ENCODE data around the gene KDM4F.

Gene KDM4F

GRCh38 chr11:95042906-95043305 lies 6.3 kb upstream of the KDM4F start:
- no peak for TF ChIP-seq CTCF (IDR thresholded peaks at IDR 0.05; ENCODE audit: low read depth, low read length)
- no peak for DNase-seq

GRCh38 chr11:95044010-95044409 lies 5.2 kb upstream of the KDM4F start:
- no peaks in the 10 kb centered on the region for H3K27me3 ChIP-seq
- DNase-seq = no peak
- no peak overlapping the region for H3K4me3 ChIP-seq (ENCODE audit: low read depth, low read length)
- no peaks in the 10 kb centered on the region; the same call in 1 of the 2 replicates for H3K36me3 ChIP-seq
- H3K4me1 ChIP-seq = no peaks in the 10 kb centered on the region
- no peaks in the 10 kb centered on the region for H3K9me3 ChIP-seq
- no peak for TF ChIP-seq CTCF (IDR thresholded peaks at IDR 0.05; ENCODE audit: low read depth, low read length)

More at GRCh38 chr11:95042906-95043305, 6.3 kb upstream of the KDM4F start:
- H3K27me3 ChIP-seq = no peaks in the 10 kb centered on the region
- H3K4me1 ChIP-seq = no peaks in the 10 kb centered on the region
- H3K9me3 ChIP-seq = no peaks in the 10 kb centered on the region
- H3K4me3 ChIP-seq (ENCODE audit: low read depth, low read length) = no peak overlapping the region
- H3K36me3 ChIP-seq = no peaks in the 10 kb centered on the region; the same call in 1 of the 2 replicates

- Histone ChIP-seq H3K36me3 (no peaks in the 10 kb centered on the region; the same call in 1 of the 2 replicates), H3K4me1 (no peaks in the 10 kb centered on the region), H3K4me3 (ENCODE audit: low read depth, low read length) (no peak overlapping the region), H3K27me3 (no peaks in the 10 kb centered on the region), H3K9me3 (no peaks in the 10 kb centered on the region)
- no peak for DNase-seq
- TF ChIP-seq CTCF (IDR thresholded peaks at IDR 0.05; ENCODE audit: low read depth, low read length) = no peak
Observed at GRCh38 chr11:95045812-95046211, 3.4 kb upstream of the KDM4F start.

GRCh38 chr11:95050595-95051202 lies 1.5 kb downstream of the KDM4F start:
- no peak for TF ChIP-seq CTCF (IDR thresholded peaks at IDR 0.05; ENCODE audit: low read depth, low read length)
- Histone ChIP-seq H3K4me1 (no peaks in the 10 kb centered on the region), H3K36me3 (no peaks in the 10 kb centered on the region), H3K9me3 (no peaks in the 10 kb centered on the region), H3K27me3 (no peaks in the 10 kb centered on the region), H3K4me3 (ENCODE audit: low read depth, low read length) (no peak overlapping the region)
- DNase-seq = no peak

GRCh38 chr11:95054356-95054755 lies 5.1 kb downstream of the KDM4F start:
- H3K27me3 ChIP-seq = no peaks in the 10 kb centered on the region
- no peak for TF ChIP-seq CTCF (IDR thresholded peaks at IDR 0.05; ENCODE audit: low read depth, low read length)
- H3K4me1 ChIP-seq = no peaks in the 10 kb centered on the region
- H3K36me3 ChIP-seq = no peaks in the 10 kb centered on the region
- DNase-seq = no peak
- no peak overlapping the region for H3K4me3 ChIP-seq (ENCODE audit: low read depth, low read length)
- H3K9me3 ChIP-seq = no peaks in the 10 kb centered on the region

GRCh38 chr11:95055283-95055897 lies 6.2 kb downstream of the KDM4F start:
- DNase-seq = no peak

More at GRCh38 chr11:95055283-95055897, 6.2 kb downstream of the KDM4F start:
- Histone ChIP-seq H3K4me3 (ENCODE audit: low read depth, low read length) (no peak overlapping the region), H3K27me3 (no peaks in the 10 kb centered on the region), H3K9me3 (no peaks in the 10 kb centered on the region), H3K36me3 (no peaks in the 10 kb centered on the region), H3K4me1 (no peaks in the 10 kb centered on the region)
- no peak for TF ChIP-seq CTCF (IDR thresholded peaks at IDR 0.05; ENCODE audit: low read depth, low read length)
